Measurements from ENCODE around the gene DNASE1L3.
A peak's percentile ranks its signal among the peaks of the same experiment; 100 is the strongest.

The DNASE1L3 gene

GRCh38 chr3:58210761-58211460, at the start of gene DNASE1L3:
DNASE1L3 (minus strand) TSS chr3:58210972; CDS start chr3:58210906, 66 bp downstream.
- no peak within 1 kb of the TSS for H3K4me3 ChIP-seq (ENCODE audit: low read depth, low read length)
- peak; percentile 68 for DNase-seq (ENCODE audit: low read depth)
- TF ChIP-seq CTCF (IDR thresholded peaks at IDR 0.05; ENCODE audit: control insufficient read depth, extremely low read depth, insufficient read depth), result no peak

- no peak overlapping the region for H3K4me3 ChIP-seq (ENCODE audit: low read depth, low read length)
- no peak for TF ChIP-seq CTCF (IDR thresholded peaks at IDR 0.05; ENCODE audit: control insufficient read depth, extremely low read depth, insufficient read depth)
- no peak for DNase-seq (ENCODE audit: low read depth)
Measured at GRCh38 chr3:58260261-58260731, 49.5 kb upstream of the DNASE1L3 start.

GRCh38 chr3:58258392-58259055, 47.8 kb upstream of the DNASE1L3 start:
- H3K4me3 ChIP-seq (ENCODE audit: low read depth, low read length), result no peak overlapping the region

GRCh38 chr3:58256511-58256910, 45.7 kb upstream of the DNASE1L3 start:
- no peak for DNase-seq (ENCODE audit: low read depth)
- TF ChIP-seq CTCF (IDR thresholded peaks at IDR 0.05; ENCODE audit: control insufficient read depth, extremely low read depth, insufficient read depth), result no peak
- no peak overlapping the region for H3K4me3 ChIP-seq (ENCODE audit: low read depth, low read length)

More at GRCh38 chr3:58258392-58259055, 47.8 kb upstream of the DNASE1L3 start:
- no peak for TF ChIP-seq CTCF (IDR thresholded peaks at IDR 0.05; ENCODE audit: control insufficient read depth, extremely low read depth, insufficient read depth)
- DNase-seq (ENCODE audit: low read depth), result no peak

GRCh38 chr3:58256061-58256460, 45.3 kb upstream of the DNASE1L3 start:
- H3K4me3 ChIP-seq (ENCODE audit: low read depth, low read length), result no peak overlapping the region
- no peak for TF ChIP-seq CTCF (IDR thresholded peaks at IDR 0.05; ENCODE audit: control insufficient read depth, extremely low read depth, insufficient read depth)
- no peak for DNase-seq (ENCODE audit: low read depth)

- TF ChIP-seq CTCF (IDR thresholded peaks at IDR 0.05; ENCODE audit: control insufficient read depth, extremely low read depth, insufficient read depth), result no peak
- peak; percentile 77 for DNase-seq (ENCODE audit: low read depth)
- no peak overlapping the region for H3K4me3 ChIP-seq (ENCODE audit: low read depth, low read length)
Measured at GRCh38 chr3:58254144-58254543, 43.4 kb upstream of the DNASE1L3 start.
